ENCODE measurements around the gene ZNF792. TPM values are rescaled to one million over a fixed set of nuclear protein-coding genes. Genes with fewer than 3 reads are reported as not detected.

ZNF792 gene
- total and polyA plus RNA-seq, 2 of the 8 experiments (the other 6 are each of a cell fraction or from before 2014, with no cell fraction given), result 2.5 to 7.2 TPM

DNA sequence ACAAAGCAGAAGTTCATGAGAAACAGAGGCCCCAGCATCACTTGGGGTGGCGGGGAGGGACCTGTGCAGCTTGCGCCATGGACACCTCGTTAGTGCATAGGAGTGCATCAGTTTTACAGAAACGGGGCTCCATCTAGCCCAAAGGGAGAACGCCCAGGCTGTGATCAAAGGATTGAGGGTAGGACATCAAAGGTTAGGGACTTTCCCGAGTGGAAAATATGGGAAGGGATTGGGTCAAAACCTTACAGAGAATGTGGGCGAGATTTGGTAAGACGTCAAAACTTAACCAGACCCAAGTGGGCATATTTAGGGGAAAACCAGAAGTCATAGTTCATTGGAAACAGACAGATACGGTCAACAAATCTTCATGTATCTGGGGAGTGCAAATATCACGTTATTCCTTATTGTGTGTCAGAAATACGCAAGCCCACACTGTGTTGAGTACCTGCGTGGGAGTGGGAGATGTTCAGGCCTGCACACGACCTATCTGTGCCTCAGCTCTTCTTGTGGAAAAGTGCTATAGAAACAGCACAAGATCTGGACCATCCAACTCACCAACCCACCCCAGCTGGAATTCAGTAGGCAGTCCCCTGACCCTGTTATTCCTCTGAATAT, 26.7 kb upstream of the ZNF792 start:
- no peak overlapping the region for H2AFZ ChIP-seq (ENCODE audit: low read length)
- no peaks in the 10 kb centered on the region for H3K27me3 ChIP-seq (replicated peaks in 1 of 4; ENCODE audit: control insufficient read depth in 3 of 4, extremely low read depth in 1 of 4, insufficient read depth in 3 of 4, low read length in 3 of 4)
- no peak overlapping the region for H2BK5ac ChIP-seq (ENCODE audit: low read depth, low read length)
- no peaks in the 10 kb centered on the region for H3K9me3 ChIP-seq (ENCODE audit: insufficient read depth in 2 of 2, low read depth in 1 of 2, low read length in 1 of 2)
- H3K79me2 ChIP-seq (ENCODE audit: control insufficient read depth in 1 of 2, insufficient read depth in 2 of 2, low read length in 2 of 2), result no peaks in the 10 kb centered on the region
- no peak overlapping the region for H4K91ac ChIP-seq (replicated peaks; ENCODE audit: insufficient read length, low read length)
- no peak overlapping the region for H3K4me2 ChIP-seq (ENCODE audit: insufficient read depth in 1 of 2, low read depth in 2 of 2, low read length in 2 of 2)
- H3K4me3 ChIP-seq (ENCODE audit: extremely low read depth in 1 of 4, insufficient read depth in 2 of 4, low read depth in 3 of 4, low read length in 4 of 4), result no peak overlapping the region
- H3K14ac ChIP-seq (ENCODE audit: insufficient read length), result no peak overlapping the region
- no peak overlapping the region for H2BK20ac ChIP-seq (ENCODE audit: low read length)
- H2BK12ac ChIP-seq (ENCODE audit: low read depth, low read length), result peak overlapping the region; percentile 20; the same call in 1 of the 2 replicates
- no peaks in the 10 kb centered on the region for H4K20me1 ChIP-seq (replicated peaks in 1 of 2; ENCODE audit: control insufficient read depth in 1 of 2, insufficient read depth in 2 of 2, low read length in 2 of 2)
- no peak overlapping the region for H4K5ac ChIP-seq (ENCODE audit: insufficient read length, low read depth, low read length)
- H3K4ac ChIP-seq (replicated peaks; ENCODE audit: insufficient read length, low read depth, low read length), result no peak overlapping the region
- H3K4me1 ChIP-seq (replicated peaks in 1 of 4; ENCODE audit: control insufficient read depth in 3 of 4, insufficient read depth in 4 of 4, low read length in 3 of 4), result peaks cover under 1 to 7% (median 2%) of the 10 kb centered on the region in 4 experiments; a peak in 6 of 7 replicates
- H2BK15ac ChIP-seq (ENCODE audit: low read length), result no peak overlapping the region
- no peak overlapping the region for H3K18ac ChIP-seq (ENCODE audit: extremely low read depth, low read length)
- whole genome bisulfite sequencing, 2 experiments (ENCODE audit: extremely low coverage in 1 of 2, insufficient coverage in 1 of 2, insufficient read length in 1 of 2, insufficient replicate concordance in 2 of 2, low coverage in 1 of 2, low lambda C conversion rate in 2 of 2, missing lambda C conversion rate in 1 of 2), result 84% methylated on average over 13 of the region's 13 CpGs; no CpG with 5 or more reads in 1 of the 2 experiments
- H4K8ac ChIP-seq (ENCODE audit: extremely low read depth, insufficient read depth, low read length), result no peak overlapping the region
- no peaks in the 10 kb centered on the region for H3K79me1 ChIP-seq (ENCODE audit: low read depth, low read length)
- ChIA-PET CTCF (ENCODE audit: partially characterized antibody) (interaction anchor here (0.6 to 1.7 kb wide), 3 partner anchors 152 to 1198 kb away, joined by 3 to 4 read pairs (median 3); no protein-coding TSS in a partner anchor), POLR2A (ENCODE audit: partially characterized antibody) (interaction anchor here (0.6 to 1.7 kb wide), 2 partner anchors 9 to 38 kb away, joined by 3 to 4 read pairs; partner anchors contain the start of gene GRAMD1A)
- H3K27ac ChIP-seq (ENCODE audit: low read depth, low read length), result no peak overlapping the region
- H2BK120ac ChIP-seq (replicated peaks; ENCODE audit: low read depth, low read length), result no peak overlapping the region
- no peak overlapping the region for H3K56ac ChIP-seq (replicated peaks; ENCODE audit: insufficient read length, low read depth, low read length)
- DNase-seq (ENCODE audit: low read depth in 1 of 2, low spot score in 2 of 2) (no peak), FAIRE-seq (no peak)
- H3K36me3 ChIP-seq (ENCODE audit: control insufficient read depth in 2 of 4, insufficient read depth in 4 of 4, low read length in 3 of 4), result no peaks in the 10 kb centered on the region
- H3K23ac ChIP-seq (ENCODE audit: insufficient read length), result no peak overlapping the region
- H3K9ac ChIP-seq (replicated peaks in 1 of 4; ENCODE audit: extremely low read depth in 1 of 4, low read depth in 3 of 4, low read length in 3 of 4), result no peak overlapping the region
- TF ChIP-seq, protein P1, sequence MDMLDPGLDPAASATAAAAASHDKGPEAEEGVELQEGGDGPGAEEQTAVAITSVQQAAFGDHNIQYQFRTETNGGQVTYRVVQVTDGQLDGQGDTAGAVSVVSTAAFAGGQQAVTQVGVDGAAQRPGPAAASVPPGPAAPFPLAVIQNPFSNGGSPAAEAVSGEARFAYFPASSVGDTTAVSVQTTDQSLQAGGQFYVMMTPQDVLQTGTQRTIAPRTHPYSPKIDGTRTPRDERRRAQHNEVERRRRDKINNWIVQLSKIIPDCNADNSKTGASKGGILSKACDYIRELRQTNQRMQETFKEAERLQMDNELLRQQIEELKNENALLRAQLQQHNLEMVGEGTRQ (IDR thresholded peaks at IDR 0.05; ENCODE audit: low read length), result no peak
- TF ChIP-seq BRCA1 (IDR thresholded peaks at IDR 0.05; ENCODE audit: low read depth, low read length), result no peak
- no peak for TF ChIP-seq SAP30 (IDR thresholded peaks at IDR 0.05; ENCODE audit: insufficient read depth, insufficient replicate concordance, low read length)
- no peak for TF ChIP-seq KDM1A (IDR thresholded peaks at IDR 0.05; ENCODE audit: borderline replicate concordance, low read length)
- TF ChIP-seq, protein P2, sequence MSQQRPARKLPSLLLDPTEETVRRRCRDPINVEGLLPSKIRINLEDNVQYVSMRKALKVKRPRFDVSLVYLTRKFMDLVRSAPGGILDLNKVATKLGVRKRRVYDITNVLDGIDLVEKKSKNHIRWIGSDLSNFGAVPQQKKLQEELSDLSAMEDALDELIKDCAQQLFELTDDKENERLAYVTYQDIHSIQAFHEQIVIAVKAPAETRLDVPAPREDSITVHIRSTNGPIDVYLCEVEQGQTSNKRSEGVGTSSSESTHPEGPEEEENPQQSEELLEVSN (IDR thresholded peaks at IDR 0.05), result no peak
- no peak overlapping the region for H2AK5ac ChIP-seq (ENCODE audit: low read depth, low read length)
- H3K23me2 ChIP-seq (ENCODE audit: low read depth, low read length), result no peaks in the 10 kb centered on the region

Data from H1 (cell line).